ENCODE results near the gene FRMD5. TPM values are rescaled to one million over a fixed set of nuclear protein-coding genes. Genes with fewer than 3 reads are reported as not detected.

FRMD5 gene
- total RNA-seq, 6 experiments from 2014 or later: not detected

DNA sequence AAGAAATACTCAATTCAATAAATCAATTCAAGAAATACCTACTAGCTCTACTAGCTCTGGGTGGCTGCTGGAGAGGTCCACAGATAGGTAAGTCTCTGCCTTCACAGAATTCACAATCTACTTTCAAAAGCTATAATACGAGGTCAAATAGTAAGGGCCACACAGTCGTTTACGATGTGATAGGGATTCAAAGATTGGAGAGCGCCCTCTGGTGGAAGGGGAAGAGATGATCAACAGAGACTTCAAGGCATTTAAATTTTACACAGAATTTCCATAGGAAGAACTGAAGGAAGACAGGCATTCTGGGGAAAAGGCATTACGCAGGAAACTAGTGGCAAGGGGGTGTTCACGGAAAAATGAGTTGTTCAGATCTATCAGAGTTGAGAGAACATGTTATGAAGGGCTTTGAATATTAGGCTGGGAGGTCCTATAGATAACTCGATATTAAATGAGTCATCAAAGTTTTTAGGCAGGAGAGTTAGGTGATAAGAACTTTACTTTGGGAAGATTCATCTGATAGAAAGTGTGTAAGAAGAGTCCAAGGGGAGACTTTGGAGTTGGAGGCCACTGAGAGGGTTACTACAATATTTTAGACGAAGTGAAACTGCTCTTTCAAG, 128.8 kb downstream of the FRMD5 start:
- ATAC-seq: peak; percentile 74 to 82 (median 76)
- intact Hi-C loops (cut with DNase I): no loop called here
- TF ChIP-seq POLR2A (IDR thresholded peaks at IDR 0.05): no peak
- TF ChIP-seq, protein P1, sequence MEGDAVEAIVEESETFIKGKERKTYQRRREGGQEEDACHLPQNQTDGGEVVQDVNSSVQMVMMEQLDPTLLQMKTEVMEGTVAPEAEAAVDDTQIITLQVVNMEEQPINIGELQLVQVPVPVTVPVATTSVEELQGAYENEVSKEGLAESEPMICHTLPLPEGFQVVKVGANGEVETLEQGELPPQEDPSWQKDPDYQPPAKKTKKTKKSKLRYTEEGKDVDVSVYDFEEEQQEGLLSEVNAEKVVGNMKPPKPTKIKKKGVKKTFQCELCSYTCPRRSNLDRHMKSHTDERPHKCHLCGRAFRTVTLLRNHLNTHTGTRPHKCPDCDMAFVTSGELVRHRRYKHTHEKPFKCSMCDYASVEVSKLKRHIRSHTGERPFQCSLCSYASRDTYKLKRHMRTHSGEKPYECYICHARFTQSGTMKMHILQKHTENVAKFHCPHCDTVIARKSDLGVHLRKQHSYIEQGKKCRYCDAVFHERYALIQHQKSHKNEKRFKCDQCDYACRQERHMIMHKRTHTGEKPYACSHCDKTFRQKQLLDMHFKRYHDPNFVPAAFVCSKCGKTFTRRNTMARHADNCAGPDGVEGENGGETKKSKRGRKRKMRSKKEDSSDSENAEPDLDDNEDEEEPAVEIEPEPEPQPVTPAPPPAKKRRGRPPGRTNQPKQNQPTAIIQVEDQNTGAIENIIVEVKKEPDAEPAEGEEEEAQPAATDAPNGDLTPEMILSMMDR (IDR thresholded peaks at IDR 0.05): peak; percentile 67 to 78 (median 72)
- no peaks in the 10 kb centered on the region for H3K27me3 ChIP-seq
- H3K36me3 ChIP-seq: no peaks in the 10 kb centered on the region
- no peak overlapping the region for H3K4me3 ChIP-seq
- no peaks in the 10 kb centered on the region for H3K4me1 ChIP-seq
- DNase-seq: peak in 1 of 3 donors; percentile 60
- no peak overlapping the region for H3K27ac ChIP-seq
- H3K9me3 ChIP-seq: no peaks in the 10 kb centered on the region
- WGBS (ENCODE audit: insufficient coverage, low coverage, low lambda C conversion rate, missing lambda C conversion rate): 18% methylated on average over 8 of the region's 8 CpGs

DNA sequence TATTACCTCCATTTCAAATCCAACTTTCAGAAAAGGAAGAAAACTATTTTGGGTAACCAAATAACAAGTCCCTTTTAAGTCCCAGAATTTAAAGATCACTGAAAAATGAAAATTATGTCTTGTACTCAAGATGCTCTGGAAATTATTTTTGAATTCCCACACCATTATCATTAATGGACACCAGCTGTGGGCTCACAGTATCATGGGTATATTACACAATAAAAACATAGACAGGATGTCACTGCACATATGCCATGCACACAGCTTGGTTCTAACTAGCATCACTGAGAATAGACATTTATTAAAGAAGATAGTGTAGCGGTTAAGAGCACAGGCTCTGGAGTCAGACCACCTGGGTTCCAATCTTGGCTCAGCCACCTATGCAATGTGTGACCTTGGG, 130.4 kb downstream of the FRMD5 start:
- H3K27me3 ChIP-seq: no peaks in the 10 kb centered on the region
- DNase-seq (no peak), ATAC-seq (no peak)
- intact Hi-C loops (cut with DNase I): no loop called here
- H3K4me1 ChIP-seq: no peaks in the 10 kb centered on the region
- no peak for TF ChIP-seq POLR2A (IDR thresholded peaks at IDR 0.05)
- TF ChIP-seq, protein P1 (IDR thresholded peaks at IDR 0.05): no peak
- H3K36me3 ChIP-seq: no peaks in the 10 kb centered on the region
- H3K9me3 ChIP-seq: no peaks in the 10 kb centered on the region
- WGBS (ENCODE audit: insufficient coverage, low coverage, low lambda C conversion rate, missing lambda C conversion rate): 89% methylated on average over 1 of the region's 1 CpG
- no peak overlapping the region for H3K27ac ChIP-seq
- H3K4me3 ChIP-seq: no peak overlapping the region

- no peak overlapping the region for H3K4me3 ChIP-seq
- H3K36me3 ChIP-seq: no peaks in the 10 kb centered on the region
- H3K27ac ChIP-seq: no peak overlapping the region
- no peaks in the 10 kb centered on the region for H3K4me1 ChIP-seq
- DNase-seq: no peak
- no peaks in the 10 kb centered on the region for H3K27me3 ChIP-seq
- intact Hi-C loops (cut with DNase I): no loop called here
- no peaks in the 10 kb centered on the region for H3K9me3 ChIP-seq
- no peak for TF ChIP-seq POLR2A (IDR thresholded peaks at IDR 0.05)
- TF ChIP-seq, protein P1 (IDR thresholded peaks at IDR 0.05): no peak
- no peak for ATAC-seq
- 56% methylated on average over 2 of the region's 2 CpGs for WGBS (ENCODE audit: insufficient coverage, low coverage, low lambda C conversion rate, missing lambda C conversion rate)
Observed at GRCh38 chr15:44058126-44058525, 136.9 kb downstream of the FRMD5 start.

GRCh38 chr15:44045661-44046060, 149.4 kb downstream of the FRMD5 start:
- Histone ChIP-seq H3K27ac (no peak overlapping the region), H3K27me3 (no peaks in the 10 kb centered on the region), H3K36me3 (no peaks in the 10 kb centered on the region), H3K4me1 (no peaks in the 10 kb centered on the region), H3K4me3 (no peak overlapping the region), H3K9me3 (no peaks in the 10 kb centered on the region)
- DNase-seq (no peak), ATAC-seq (no peak)
- TF ChIP-seq, protein P1 (IDR thresholded peaks at IDR 0.05): no peak
- no peak for TF ChIP-seq POLR2A (IDR thresholded peaks at IDR 0.05)
- intact Hi-C loops (cut with DNase I): no loop called here

- ATAC-seq (no peak), DNase-seq (no peak)
- no peaks in the 10 kb centered on the region for H3K36me3 ChIP-seq
- H3K27me3 ChIP-seq: no peaks in the 10 kb centered on the region
- H3K4me3 ChIP-seq: no peak overlapping the region
- TF ChIP-seq, protein P1 (IDR thresholded peaks at IDR 0.05): no peak
- no peak for TF ChIP-seq POLR2A (IDR thresholded peaks at IDR 0.05)
- H3K27ac ChIP-seq: no peak overlapping the region
- no peaks in the 10 kb centered on the region for H3K9me3 ChIP-seq
- no peaks in the 10 kb centered on the region for H3K4me1 ChIP-seq
- intact Hi-C loops (cut with DNase I): no loop called here
- 37% methylated on average over 3 of the region's 3 CpGs for WGBS (ENCODE audit: insufficient coverage, low coverage, low lambda C conversion rate, missing lambda C conversion rate)
Observed at GRCh38 chr15:44045217-44045616, 149.9 kb downstream of the FRMD5 start.
